Aorta (tissue), 5 donors: ENCODE results near the gene HCN2. TPM values are rescaled to one million over a fixed set of nuclear protein-coding genes. Genes with fewer than 3 reads are reported as not detected.
"Not testable (repeated sequence)": the region's sequence is repeated elsewhere in the genome, so short reads cannot be mapped to it uniquely, and the experiment has no call there.

Experiments used
- ATAC-seq: fragments of 200-7000 bp; cut with Tn5 transposase; one replicate; pipeline ENCODE4 v1.9.1; 2022; ENCODE audit warnings: moderate library complexity; ENCODE audit not compliant: low FRiP score
- DNase-seq, 2 donors: peaks; one replicate each; pipeline ENCODE4 v3.0.0-alpha.2; 2020
- H3K27ac ChIP-seq, 2 donors: one replicate each; pipeline ENCODE4 v1.5.1; 2013; ENCODE audit warnings: low read length in 2 of 2, mild to moderate bottlenecking in 2 of 2, moderate library complexity in 2 of 2, control low read depth in 1 of 2, inconsistent platforms in 1 of 2, low read depth in 1 of 2
- H3K27me3 ChIP-seq, 2 donors: one replicate each; pipeline ENCODE4 v1.6.1; 2013; ENCODE audit warnings: control low read depth in 1 of 2, low read length in 1 of 2, mild to moderate bottlenecking in 1 of 2, moderate library complexity in 1 of 2; ENCODE audit not compliant: insufficient read depth in 2 of 2, control insufficient read depth in 1 of 2
- H3K36me3 ChIP-seq, 2 donors: one replicate each; pipeline ENCODE4 v1.6.1; 2013; ENCODE audit warnings: control low read depth in 1 of 2, low read length in 1 of 2, mild to moderate bottlenecking in 1 of 2; ENCODE audit not compliant: insufficient read depth in 2 of 2, control insufficient read depth in 1 of 2
- H3K4me1 ChIP-seq, 2 donors: one replicate each; pipeline ENCODE4 v1.6.1; 2013; ENCODE audit warnings: low read length in 2 of 2, control low read depth in 1 of 2, mild to moderate bottlenecking in 1 of 2, moderate library complexity in 1 of 2; ENCODE audit not compliant: insufficient read depth in 2 of 2, control insufficient read depth in 1 of 2
- H3K4me3 ChIP-seq, 2 donors: one replicate each; pipeline ENCODE4 v1.5.1; 2013; ENCODE audit warnings: low read length in 2 of 2, control low read depth in 1 of 2, mild to moderate bottlenecking in 1 of 2
- H3K9me3 ChIP-seq: one replicate; pipeline ENCODE4 v1.6.1; 2013; ENCODE audit warnings: mild to moderate bottlenecking, low read length; ENCODE audit not compliant: control insufficient read depth
- WGBS, 2 donors: extraction: QIAGEN DNeasy Blood & Tissue Kit; methylation state at CpG; one replicate each; pipeline ENCODE4 v1.1.7; 2013; 5-methylcytosine and 5-hydroxymethylcytosine counted together
- intact Hi-C, 2 donors: fragments of 100-400 bp; cut with DNase I; formaldehyde crosslinking; loops; one replicate each; pipeline versions ENCODE4 v1.14.2 to v1.15.0; 2022
- polyA plus RNA-seq, 2 donors: library from polyadenylated mRNA; stranded (reverse); fragments of 200-250 nt; gene quantifications; one replicate each; pipeline ENCODE4 v1.2.3, GENCODE V29; 2013
- total RNA-seq, 2 donors: library from RNA; stranded (reverse); fragmentation: NEBNext Ultra II Directional; extraction: Animal tissue kit (Norgen Biotek cat#: 25700); gene quantifications; one replicate each; pipeline ENCODE4 v1.2.1, GENCODE V29; 2021
- donor health status: healthy with polysubstance abuse.
- donor health status: Bipolar disorder and iron deficiency.
- donor health status: DM: no; HTN: no; CAD: no.
- donor health status: DM: no; HTN: no; CAD: no.
- donor health status: DM: yes; HTN: yes; CAD: no.

Gene HCN2
- total and polyA plus RNA-seq, 4 donors: 0.08 to 0.30 (median 0.16) TPM

DNA sequence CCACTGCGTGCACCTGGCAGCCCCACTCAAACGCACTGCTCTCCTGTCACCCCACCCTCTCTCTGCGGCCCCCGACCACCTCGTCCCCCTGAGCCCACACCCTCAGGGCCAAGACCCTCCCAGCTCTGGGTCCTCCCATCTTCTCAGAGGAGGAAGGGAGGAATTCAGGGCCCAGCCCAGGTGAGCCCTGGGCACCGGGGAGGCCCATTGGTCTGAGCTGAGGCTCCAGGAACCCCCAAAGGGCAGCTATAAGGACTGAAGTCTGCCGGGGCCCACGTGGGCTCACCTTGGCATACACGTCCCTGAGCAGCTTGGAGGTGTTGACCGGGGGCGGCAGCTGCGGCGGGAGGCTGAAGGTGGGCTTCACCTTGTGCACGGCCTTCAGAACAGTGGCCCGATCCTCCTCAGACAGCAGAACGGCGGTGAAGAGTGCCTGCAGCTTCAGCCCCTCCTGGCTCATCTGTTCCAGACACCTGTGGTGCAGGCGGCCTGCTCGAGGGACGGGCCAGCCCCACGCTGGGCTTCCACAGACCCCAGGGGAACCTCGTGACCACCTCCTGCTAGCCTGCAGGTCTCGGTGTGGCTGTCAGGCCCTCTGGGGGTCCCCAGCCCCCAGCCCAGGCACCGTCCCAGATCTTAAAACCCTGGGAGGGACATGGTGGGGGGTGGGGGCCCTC, 34.9 kb downstream of the HCN2 start:
- H3K4me1 ChIP-seq: no peaks in the 10 kb centered on the region
- ATAC-seq (no peak), DNase-seq (no peak)
- WGBS, 2 donors: 90 to 91% methylated on average over 24 of the region's 24 CpGs
- H3K36me3 ChIP-seq: peaks cover 0 to 7% of the 10 kb centered on the region in 2 donors
- no peaks in the 10 kb centered on the region for H3K9me3 ChIP-seq
- H3K27ac ChIP-seq: no peak overlapping the region
- intact Hi-C loops: no loop called here
- H3K27me3 ChIP-seq: no peaks in the 10 kb centered on the region
- H3K4me3 ChIP-seq: no peak overlapping the region

- Histone ChIP-seq H3K36me3 (peaks cover 0 to 5% of the 10 kb centered on the region in 2 donors), H3K27me3 (no peaks in the 10 kb centered on the region), H3K27ac (no peak overlapping the region), H3K4me3 (no peak overlapping the region), H3K4me1 (no peaks in the 10 kb centered on the region), H3K9me3 (no peaks in the 10 kb centered on the region)
- intact Hi-C loops: no loop called here
- WGBS, 2 donors: 85 to 92% methylated on average over 5 of the region's 5 CpGs
- ATAC-seq (no peak), DNase-seq (no peak)
These were observed 35.6 kb downstream of the HCN2 start for GRCh38 chr19:625257-625656.

DNA sequence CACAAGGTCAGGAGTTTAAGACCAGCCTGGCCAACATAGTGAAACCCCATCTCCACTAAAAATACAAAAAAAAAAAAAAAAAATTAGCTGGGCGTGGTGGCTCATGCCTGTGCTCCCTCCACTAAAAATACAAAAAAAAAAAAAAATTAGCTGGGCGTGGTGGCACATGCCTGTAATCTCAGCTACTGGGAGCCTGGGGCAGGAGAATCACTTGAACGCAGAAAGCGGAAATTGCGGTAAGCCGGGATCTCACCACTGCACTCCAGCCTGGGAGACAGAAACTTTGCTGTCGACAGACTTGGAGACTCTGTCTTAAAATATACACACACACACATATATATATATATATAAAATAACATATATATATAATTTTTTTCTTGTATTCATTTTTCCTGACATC, 36.9 kb downstream of the HCN2 start:
- ATAC-seq, H3K27me3 ChIP-seq, H3K4me3 ChIP-seq, intact Hi-C loops, H3K36me3 ChIP-seq, H3K4me1 ChIP-seq, DNase-seq, H3K9me3 ChIP-seq, H3K27ac ChIP-seq: not testable (repeated sequence)
- 96% methylated on average over 7 of the region's 7 CpGs for WGBS, 2 donors

GRCh38 chr19:628168-628567, 38.5 kb downstream of the HCN2 start:
- ATAC-seq: no peak
- H3K4me1 ChIP-seq: no peaks in the 10 kb centered on the region
- no peak for DNase-seq
- WGBS, 2 donors: 88 to 89% methylated on average over 19 of the region's 19 CpGs
- intact Hi-C loops: no loop called here
- H3K4me3 ChIP-seq: no peak overlapping the region
- H3K36me3 ChIP-seq: peaks cover 0 to 2% of the 10 kb centered on the region in 2 donors
- H3K27me3 ChIP-seq: no peaks in the 10 kb centered on the region
- no peak overlapping the region for H3K27ac ChIP-seq
- no peaks in the 10 kb centered on the region for H3K9me3 ChIP-seq

GRCh38 chr19:629515-629914, 39.8 kb downstream of the HCN2 start:
- H3K4me1 ChIP-seq, intact Hi-C loops, H3K9me3 ChIP-seq, ATAC-seq, H3K27me3 ChIP-seq, H3K4me3 ChIP-seq, H3K36me3 ChIP-seq, H3K27ac ChIP-seq, DNase-seq: not testable (repeated sequence)
- 73 to 76% methylated on average over 22 to 25 of the region's 25 CpGs for WGBS, 2 donors

- no peak overlapping the region for H3K27ac ChIP-seq
- ATAC-seq: no peak
- no peak overlapping the region for H3K4me3 ChIP-seq
- intact Hi-C loops: no loop called here
- WGBS, 2 donors: 92 to 93% methylated on average over 30 of the region's 30 CpGs
- H3K36me3 ChIP-seq: peaks cover 0 to 2% of the 10 kb centered on the region in 2 donors
- H3K27me3 ChIP-seq: no peaks in the 10 kb centered on the region
- DNase-seq: no peak
- H3K9me3 ChIP-seq: no peaks in the 10 kb centered on the region
- no peaks in the 10 kb centered on the region for H3K4me1 ChIP-seq
These were observed 40.5 kb downstream of the HCN2 start for GRCh38 chr19:629961-630714.

GRCh38 chr19:632579-633067, 42.9 kb downstream of the HCN2 start:
- DNase-seq (no peak), ATAC-seq (no peak)
- no peaks in the 10 kb centered on the region for H3K4me1 ChIP-seq
- no peaks in the 10 kb centered on the region for H3K9me3 ChIP-seq
- H3K36me3 ChIP-seq: peaks cover 0 to 2% of the 10 kb centered on the region in 2 donors
- peak overlapping the region; percentile 67 to 72 for H3K4me3 ChIP-seq
- intact Hi-C loops: no loop called here
- H3K27me3 ChIP-seq: no peaks in the 10 kb centered on the region
- no peak overlapping the region for H3K27ac ChIP-seq
- 5 to 6% methylated on average over 28 to 35 of the region's 35 CpGs for WGBS, 2 donors

GRCh38 chr19:633068-633785, 43.5 kb downstream of the HCN2 start, which contains the start of gene POLRMT:
TSS of gene POLRMT (minus strand) at chr19:633537. CDS start at chr19:633512, 25 bp downstream.
- intact Hi-C loops: no loop called here
- 0% methylated on average over 60 to 67 of the region's 67 CpGs for WGBS, 2 donors
- Histone ChIP-seq H3K36me3 (peaks cover 0 to 2% of the 10 kb centered on the region in 2 donors), H3K27me3 (no peaks in the 10 kb centered on the region), H3K4me1 (no peaks in the 10 kb centered on the region), H3K9me3 (no peaks in the 10 kb centered on the region), H3K4me3 (peak within 1 kb of the TSS; percentile 67 to 72), H3K27ac (no peak within 1 kb of the TSS)
- ATAC-seq: peak; percentile 96
- peak; percentile 99 for DNase-seq
